ENCODE data around the gene RAP1GAP2. TPM values are rescaled to one million over a fixed set of nuclear protein-coding genes. Genes with fewer than 3 reads are reported as not detected.

RAP1GAP2 gene
- total RNA-seq, 1 experiment from 2014 or later = 72.8 TPM

- H3K4me1 Mint-ChIP-seq = no peaks in the 10 kb centered on the region
- no peak for ATAC-seq
- H3K4me3 Mint-ChIP-seq = no peak overlapping the region
- ChIA-PET POLR2A (no interaction called here), CTCF (interaction anchor here (1.0 kb wide), 1 partner anchor 126 kb away, joined by 3 read pairs; no protein-coding TSS in a partner anchor)
- H3K9me3 Mint-ChIP-seq = no peaks in the 10 kb centered on the region
- DNase-seq (ENCODE audit: low spot score) = no peak
- H3K36me3 Mint-ChIP-seq = peaks cover 16% of the 10 kb centered on the region
- H3K27ac Mint-ChIP-seq = no peak overlapping the region
- TF ChIP-seq IRF1 (CRISPR knock-in tag; IDR thresholded peaks at IDR 0.05) (no peak), USF1 (CRISPR knock-in tag; IDR thresholded peaks at IDR 0.05) (no peak), JAZF1 (CRISPR knock-in tag; IDR thresholded peaks at IDR 0.05) (no peak), RORB (CRISPR knock-in tag; IDR thresholded peaks at IDR 0.05) (no peak), ATF1 (CRISPR knock-in tag; IDR thresholded peaks at IDR 0.05) (no peak), PREB (CRISPR knock-in tag; IDR thresholded peaks at IDR 0.05; ENCODE audit: borderline replicate concordance) (no peak), ZNF138 (CRISPR knock-in tag; conservative IDR thresholded peaks at IDR 0.05) (no peak), IRF2 (CRISPR knock-in tag; IDR thresholded peaks at IDR 0.05; ENCODE audit: borderline replicate concordance, low read depth) (no peak), ZNF121 (CRISPR knock-in tag; IDR thresholded peaks at IDR 0.05) (no peak), AFF4 (CRISPR knock-in tag; IDR thresholded peaks at IDR 0.05; ENCODE audit: borderline replicate concordance) (no peak), MLX (CRISPR knock-in tag; IDR thresholded peaks at IDR 0.05) (no peak), ATF3 (CRISPR knock-in tag; conservative IDR thresholded peaks at IDR 0.05) (no peak), SMAD4 (CRISPR knock-in tag; IDR thresholded peaks at IDR 0.05) (no peak), ZNF396 (CRISPR knock-in tag; IDR thresholded peaks at IDR 0.05; ENCODE audit: borderline replicate concordance) (no peak), GABPB1 (CRISPR knock-in tag; IDR thresholded peaks at IDR 0.05) (no peak)
- no peaks in the 10 kb centered on the region; the same call in 1 of the 2 replicates for H3K27me3 Mint-ChIP-seq (ENCODE audit: low read depth)
Measured at GRCh38 chr17:2974347-2974746, 178.1 kb downstream of the RAP1GAP2 start.

- DNase-seq (ENCODE audit: low spot score) = no peak
- CTCF ChIA-PET = no interaction called here
Measured at GRCh38 chr17:2975469-2975958, 179.3 kb downstream of the RAP1GAP2 start.

More at GRCh38 chr17:2975469-2975958, 179.3 kb downstream of the RAP1GAP2 start:
- H3K4me3 Mint-ChIP-seq = no peak overlapping the region
- peak overlapping the region; percentile 11; the same call in 1 of the 2 replicates for H3K27ac Mint-ChIP-seq
- peak; percentile 66 for TF ChIP-seq GABPB1 (CRISPR knock-in tag; IDR thresholded peaks at IDR 0.05)
- TF ChIP-seq RELA (CRISPR knock-in tag; IDR thresholded peaks at IDR 0.05; ENCODE audit: borderline replicate concordance) = no peak
- POLR2A ChIA-PET = no interaction called here
- H3K36me3 Mint-ChIP-seq = peaks cover 22% of the 10 kb centered on the region
- no peaks in the 10 kb centered on the region; the same call in 1 of the 2 replicates for H3K27me3 Mint-ChIP-seq (ENCODE audit: low read depth)
- no peak for ATAC-seq
- no peaks in the 10 kb centered on the region for H3K4me1 Mint-ChIP-seq
- H3K9me3 Mint-ChIP-seq = no peaks in the 10 kb centered on the region
